Neural progenitor cell (in vitro differentiated cells): Measurements from ENCODE around the gene S1PR4. TPM values are rescaled to one million over a fixed set of nuclear protein-coding genes. Genes with fewer than 3 reads are reported as not detected.

Source experiments
- DNase-seq: peaks from one replicate; pipeline ENCODE4 v3.0.0-alpha.2; 2016; ENCODE audit warnings: low spot score
- H2AFZ ChIP-seq: fragments of 200-600 bp; sonication (generic); replicated peaks from 2 replicates; pipeline ENCODE4 v1.6.1; 2016; ENCODE audit warnings: antibody characterized with exemption
- H3F3A ChIP-seq: fragments of 200-600 bp; sonication (generic); 2 replicates; pipeline ENCODE4 v1.6.1; 2016; ENCODE audit warnings: antibody characterized with exemption, low read depth
- H3K27ac ChIP-seq: fragments of 200-600 bp; sonication (generic); 2 replicates; pipeline ENCODE4 v1.5.1; 2016; ENCODE audit warnings: mild to moderate bottlenecking
- H3K27me3 ChIP-seq: fragments of 200-600 bp; sonication (generic); 2 replicates; pipeline ENCODE4 v1.6.1; 2016; ENCODE audit warnings: mild to moderate bottlenecking, moderate library complexity
- H3K36me3 ChIP-seq: fragments of 200-600 bp; sonication (generic); 2 replicates; pipeline ENCODE4 v1.5.1; 2016
- H3K4me1 ChIP-seq: fragments of 200-600 bp; sonication (generic); 2 replicates; pipeline ENCODE4 v1.6.1; 2016; ENCODE audit warnings: mixed run types
- H3K4me2 ChIP-seq: fragments of 200-600 bp; sonication (generic); 2 replicates; pipeline ENCODE4 v1.6.1; 2016
- H3K4me3 ChIP-seq: fragments of 200-600 bp; sonication (generic); 2 replicates; pipeline ENCODE4 v1.5.1; 2016
- H3K79me2 ChIP-seq: fragments of 200-600 bp; sonication (generic); 2 replicates; pipeline ENCODE4 v1.6.1; 2016; ENCODE audit warnings: low read depth
- H3K9ac ChIP-seq: fragments of 200-600 bp; sonication (generic); 2 replicates; pipeline ENCODE4 v1.6.1; 2016
- H3K9me3 ChIP-seq: fragments of 200-600 bp; sonication (generic); 2 replicates; pipeline ENCODE4 v1.5.1; 2016; ENCODE audit warnings: low read depth
- H4K20me1 ChIP-seq: fragments of 200-600 bp; sonication (generic); 2 replicates; pipeline ENCODE4 v1.6.1; 2016; ENCODE audit warnings: low read depth
- H3K27ac Mint-ChIP-seq: 3 replicates; pipeline ENCODE4 v1.8.0; 2021; ENCODE audit warnings: mixed read lengths
- H3K27me3 Mint-ChIP-seq: 2 replicates; pipeline ENCODE4 v1.8.0; 2022; ENCODE audit warnings: low read depth, mild to moderate bottlenecking, inconsistent platforms, moderate library complexity, mixed read lengths; ENCODE audit not compliant: insufficient read depth
- H3K36me3 Mint-ChIP-seq: 3 replicates; pipeline ENCODE4 v1.8.0; 2021; ENCODE audit warnings: mixed read lengths
- H3K4me1 Mint-ChIP-seq: 3 replicates; pipeline ENCODE4 v1.8.0; 2021; ENCODE audit warnings: mixed read lengths
- H3K4me3 Mint-ChIP-seq: 3 replicates; pipeline ENCODE4 v1.8.0; 2021; ENCODE audit warnings: mild to moderate bottlenecking, moderate library complexity, mixed read lengths
- H3K9me3 Mint-ChIP-seq: 3 replicates; pipeline ENCODE4 v1.8.0; 2020; ENCODE audit warnings: mixed read lengths
- EZH2 ChIP-seq: fragments of 200-600 bp; sonication (generic); IDR thresholded peaks from 2 replicates; pipeline ENCODE4 v1.6.1; 2017; ENCODE audit warnings: antibody characterized with exemption, mild to moderate bottlenecking, moderate library complexity
- EZH2phosphoT487 ChIP-seq: fragments of 200-600 bp; sonication (generic); IDR thresholded peaks from 2 replicates; pipeline ENCODE4 v1.6.1; 2017; ENCODE audit warnings: antibody characterized with exemption
- total RNA-seq: library from RNA; depleted of rRNA; stranded (reverse); fragments of >200 nt; gene quantifications from 2 replicates; pipeline ENCODE4 v1.2.3, GENCODE V29; 2015; ENCODE audit warnings: low replicate concordance
- TF ChIP-seq, protein P1 (sequence below): fragments of 200-600 bp; sonication (generic); IDR thresholded peaks from 2 replicates; pipeline ENCODE4 v1.5.1; 2017; ENCODE audit warnings: antibody characterized with exemption, mild to moderate bottlenecking

The S1PR4 gene
- total RNA-seq, 1 donor from 2014 or later = not detected

DNA sequence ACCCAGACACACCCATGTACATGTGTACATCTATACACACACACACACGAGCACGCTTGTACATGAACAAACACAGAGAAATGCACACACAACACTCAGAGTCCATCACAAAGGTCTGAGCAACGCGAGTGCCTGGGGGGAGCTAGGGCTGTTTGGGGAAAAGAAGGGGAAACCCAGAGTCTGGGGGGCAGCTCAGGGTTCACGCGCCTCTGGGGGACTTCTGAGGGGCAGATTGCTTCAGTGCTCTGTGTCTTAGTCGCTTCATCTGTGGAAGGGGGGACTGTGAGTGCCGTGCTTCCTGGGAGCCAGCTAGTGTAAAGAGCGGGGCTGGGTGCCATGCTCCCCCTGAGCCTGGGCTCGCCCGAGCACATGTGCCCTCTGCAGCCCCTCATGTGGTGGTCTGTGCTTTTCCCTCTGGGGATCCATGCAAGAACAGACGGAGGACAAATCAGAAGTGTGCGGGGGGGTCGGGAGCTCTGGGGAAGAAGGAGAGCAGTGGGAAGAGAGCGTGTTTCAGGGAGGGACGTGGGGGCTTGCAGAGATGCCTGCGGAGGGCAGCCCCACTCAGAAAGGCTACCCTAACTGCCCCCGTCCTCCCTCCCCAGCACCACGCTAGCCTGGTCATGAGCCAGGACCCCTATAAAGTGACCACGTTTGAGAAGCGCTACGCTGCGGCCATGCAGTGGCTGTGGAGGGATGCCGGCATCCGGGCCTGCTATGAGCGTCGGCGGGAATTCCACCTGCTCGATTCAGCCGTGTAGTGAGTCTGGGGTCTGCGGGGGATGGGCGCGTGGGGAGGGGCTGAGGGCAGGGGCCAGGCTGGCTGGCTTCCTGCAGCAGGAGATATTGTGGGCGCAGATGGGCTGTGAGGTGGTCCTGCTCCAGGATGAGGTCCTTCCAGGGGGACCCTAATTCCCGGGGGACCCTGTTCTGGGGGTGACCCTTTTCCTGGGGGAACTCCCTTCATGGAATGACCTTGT lies 28.8 kb upstream of the S1PR4 start:
- no peaks in the 10 kb centered on the region for H4K20me1 ChIP-seq
- H3K79me2 ChIP-seq = no peaks in the 10 kb centered on the region
- Mint-ChIP-seq H3K27me3 (peaks cover 12% of the 10 kb centered on the region), H3K27ac (peak overlapping the region; percentile 42), H3K36me3 (no peaks in the 10 kb centered on the region), H3K4me3 (no peak overlapping the region), H3K9me3 (no peaks in the 10 kb centered on the region), H3K4me1 (peaks cover 11% of the 10 kb centered on the region)
- H3K27ac ChIP-seq = no peak overlapping the region
- H3K27me3 ChIP-seq = no peaks in the 10 kb centered on the region
- peak overlapping the region; percentile 76 for H2AFZ ChIP-seq
- no peak for TF ChIP-seq EZH2
- TF ChIP-seq, protein P1, sequence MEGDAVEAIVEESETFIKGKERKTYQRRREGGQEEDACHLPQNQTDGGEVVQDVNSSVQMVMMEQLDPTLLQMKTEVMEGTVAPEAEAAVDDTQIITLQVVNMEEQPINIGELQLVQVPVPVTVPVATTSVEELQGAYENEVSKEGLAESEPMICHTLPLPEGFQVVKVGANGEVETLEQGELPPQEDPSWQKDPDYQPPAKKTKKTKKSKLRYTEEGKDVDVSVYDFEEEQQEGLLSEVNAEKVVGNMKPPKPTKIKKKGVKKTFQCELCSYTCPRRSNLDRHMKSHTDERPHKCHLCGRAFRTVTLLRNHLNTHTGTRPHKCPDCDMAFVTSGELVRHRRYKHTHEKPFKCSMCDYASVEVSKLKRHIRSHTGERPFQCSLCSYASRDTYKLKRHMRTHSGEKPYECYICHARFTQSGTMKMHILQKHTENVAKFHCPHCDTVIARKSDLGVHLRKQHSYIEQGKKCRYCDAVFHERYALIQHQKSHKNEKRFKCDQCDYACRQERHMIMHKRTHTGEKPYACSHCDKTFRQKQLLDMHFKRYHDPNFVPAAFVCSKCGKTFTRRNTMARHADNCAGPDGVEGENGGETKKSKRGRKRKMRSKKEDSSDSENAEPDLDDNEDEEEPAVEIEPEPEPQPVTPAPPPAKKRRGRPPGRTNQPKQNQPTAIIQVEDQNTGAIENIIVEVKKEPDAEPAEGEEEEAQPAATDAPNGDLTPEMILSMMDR = no peak
- TF ChIP-seq EZH2phosphoT487 = no peak
- no peak overlapping the region for H3K9ac ChIP-seq
- peaks cover 3% of the 10 kb centered on the region for H3K4me1 ChIP-seq
- H3K9me3 ChIP-seq = no peaks in the 10 kb centered on the region
- H3K4me3 ChIP-seq = no peak overlapping the region
- no peaks in the 10 kb centered on the region for H3F3A ChIP-seq
- no peak overlapping the region for H3K4me2 ChIP-seq
- no peaks in the 10 kb centered on the region for H3K36me3 ChIP-seq
- DNase-seq = peak; percentile 29

DNA sequence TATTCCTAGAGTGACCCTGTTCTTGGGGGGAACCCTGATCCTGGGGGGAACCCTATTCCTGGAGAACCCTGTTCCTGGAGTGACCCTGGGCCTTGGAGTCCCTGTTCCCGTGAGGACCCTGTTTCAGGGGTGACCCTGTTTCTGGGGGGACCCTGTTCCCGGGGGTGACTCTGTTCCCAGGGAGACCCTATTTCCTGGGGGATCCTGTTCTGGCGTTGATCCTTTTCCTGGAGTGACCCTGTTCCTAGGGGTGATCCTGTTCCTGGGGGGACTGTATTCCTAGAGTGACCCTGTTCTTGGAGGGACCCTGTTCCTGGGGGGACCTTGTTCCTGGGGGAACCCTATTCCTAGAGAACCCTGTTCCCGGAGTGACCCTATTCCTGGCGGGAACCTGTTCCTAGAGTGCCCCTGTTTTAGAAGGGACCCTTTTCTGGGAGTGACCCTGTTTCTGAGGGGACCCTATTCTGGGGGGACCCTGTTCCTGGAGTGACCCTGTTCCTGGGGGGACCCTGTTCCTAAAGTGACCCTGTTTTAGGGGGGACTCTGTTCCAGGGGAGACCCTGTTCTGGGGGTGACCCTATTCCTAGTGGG lies 27.7 kb upstream of the S1PR4 start:
- Histone ChIP-seq H3K36me3 (no peaks in the 10 kb centered on the region), H3K27ac (no peak overlapping the region), H3K4me2 (no peak overlapping the region), H3K27me3 (no peaks in the 10 kb centered on the region), H3K4me1 (peaks cover 3% of the 10 kb centered on the region), H4K20me1 (no peaks in the 10 kb centered on the region), H3K4me3 (no peak overlapping the region), H3F3A (no peaks in the 10 kb centered on the region), H2AFZ (no peak overlapping the region), H3K9me3 (no peaks in the 10 kb centered on the region), H3K79me2 (no peaks in the 10 kb centered on the region), H3K9ac (no peak overlapping the region)
- no peaks in the 10 kb centered on the region for H3K9me3 Mint-ChIP-seq
- H3K4me3 Mint-ChIP-seq = no peak overlapping the region
- H3K36me3 Mint-ChIP-seq = no peaks in the 10 kb centered on the region
- DNase-seq = no peak
- peaks cover 12% of the 10 kb centered on the region for H3K27me3 Mint-ChIP-seq
- peaks cover 11% of the 10 kb centered on the region for H3K4me1 Mint-ChIP-seq
- no peak for TF ChIP-seq EZH2phosphoT487
- H3K27ac Mint-ChIP-seq = no peak overlapping the region

DNA sequence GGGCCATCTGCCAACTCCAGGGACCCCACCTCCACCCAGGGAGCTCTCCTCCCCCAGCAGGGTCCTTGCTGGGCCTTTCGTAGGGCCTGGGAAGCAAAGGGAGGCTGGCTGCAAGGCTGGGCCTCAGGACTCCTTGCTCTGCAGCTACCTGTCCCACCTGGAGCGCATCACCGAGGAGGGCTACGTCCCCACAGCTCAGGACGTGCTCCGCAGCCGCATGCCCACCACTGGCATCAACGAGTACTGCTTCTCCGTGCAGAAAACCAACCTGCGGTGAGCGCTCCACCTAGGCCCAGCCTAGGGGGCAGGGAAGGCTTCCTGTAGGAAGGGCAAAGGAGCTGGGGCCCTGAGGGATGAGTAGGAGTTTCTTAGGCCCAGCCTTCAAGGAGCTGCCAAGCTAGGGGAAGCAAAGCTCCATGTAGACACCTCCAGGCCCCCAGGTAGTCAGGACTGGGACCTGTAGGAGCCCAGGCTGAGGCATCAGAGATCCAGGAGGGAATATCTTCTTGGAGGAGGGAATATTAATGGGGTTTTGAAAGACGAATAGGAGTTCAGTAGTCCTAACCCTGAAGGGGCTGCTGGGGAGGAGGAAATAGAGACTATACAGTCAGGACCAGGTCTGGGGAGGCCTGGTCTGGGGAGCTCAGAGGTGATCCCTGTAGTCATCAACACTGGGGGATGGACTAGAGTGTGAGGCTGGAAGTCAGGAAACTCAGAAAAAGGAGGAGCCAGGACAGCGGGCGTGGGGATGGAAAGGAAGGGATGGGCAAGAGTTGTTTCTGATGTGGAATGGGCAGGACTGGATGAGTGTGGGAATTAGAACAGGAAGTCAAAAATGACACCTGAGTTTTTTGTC lies 26.8 kb upstream of the S1PR4 start:
- H3K4me3 Mint-ChIP-seq = no peak overlapping the region
- H3K36me3 Mint-ChIP-seq = peaks cover 3% of the 10 kb centered on the region
- H3K4me1 Mint-ChIP-seq = peaks cover 14% of the 10 kb centered on the region
- Histone ChIP-seq H3K4me2 (no peak overlapping the region), H3K4me1 (peaks cover 3% of the 10 kb centered on the region), H3K9ac (no peak overlapping the region), H3K4me3 (no peak overlapping the region), H3K9me3 (no peaks in the 10 kb centered on the region), H3K27ac (no peak overlapping the region), H3K36me3 (no peaks in the 10 kb centered on the region), H3F3A (no peaks in the 10 kb centered on the region), H2AFZ (no peak overlapping the region), H3K27me3 (no peaks in the 10 kb centered on the region), H3K79me2 (no peaks in the 10 kb centered on the region), H4K20me1 (no peaks in the 10 kb centered on the region)
- TF ChIP-seq EZH2 = no peak
- TF ChIP-seq, protein P1 = no peak
- no peak for TF ChIP-seq EZH2phosphoT487
- no peak for DNase-seq
- no peak overlapping the region for H3K27ac Mint-ChIP-seq
- H3K9me3 Mint-ChIP-seq = peaks cover 2% of the 10 kb centered on the region
- H3K27me3 Mint-ChIP-seq = peaks cover 16% of the 10 kb centered on the region
